DND-41 (cell line): ENCODE measurements around the gene TCHHL1.

ENCODE experiments used
- CTCF ChIP-seq: IDR thresholded peaks from 2 replicates; pipeline ENCODE4 v1.5.1; 2012; ENCODE audit warnings: borderline replicate concordance, low read length, moderate library complexity, mild to moderate bottlenecking; ENCODE audit not compliant: poor library complexity, severe bottlenecking; ENCODE audit errors: extremely low read depth
- EZH2 ChIP-seq: IDR thresholded peaks from 3 replicates; pipeline ENCODE4 v1.6.1; 2012; ENCODE audit warnings: borderline replicate concordance, low read depth, mild to moderate bottlenecking, moderate library complexity, low read length, inconsistent platforms; ENCODE audit not compliant: severe bottlenecking

- TF ChIP-seq CTCF (no peak), EZH2 (no peak)
Measured at GRCh38 chr1:152039461-152039860, 49.4 kb downstream of the TCHHL1 start.
